Measurements from ENCODE around the gene RNF212.
"Not testable (repeated sequence)": the region's sequence is repeated elsewhere in the genome, so short reads cannot be mapped to it uniquely, and the experiment has no call there.

Gene RNF212, protein sequence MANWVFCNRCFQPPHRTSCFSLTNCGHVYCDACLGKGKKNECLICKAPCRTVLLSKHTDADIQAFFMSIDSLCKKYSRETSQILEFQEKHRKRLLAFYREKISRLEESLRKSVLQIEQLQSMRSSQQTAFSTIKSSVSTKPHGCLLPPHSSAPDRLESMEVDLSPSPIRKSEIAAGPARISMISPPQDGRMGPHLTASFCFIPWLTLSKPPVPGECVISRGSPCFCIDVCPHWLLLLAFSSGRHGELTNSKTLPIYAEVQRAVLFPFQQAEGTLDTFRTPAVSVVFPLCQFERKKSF

DNA sequence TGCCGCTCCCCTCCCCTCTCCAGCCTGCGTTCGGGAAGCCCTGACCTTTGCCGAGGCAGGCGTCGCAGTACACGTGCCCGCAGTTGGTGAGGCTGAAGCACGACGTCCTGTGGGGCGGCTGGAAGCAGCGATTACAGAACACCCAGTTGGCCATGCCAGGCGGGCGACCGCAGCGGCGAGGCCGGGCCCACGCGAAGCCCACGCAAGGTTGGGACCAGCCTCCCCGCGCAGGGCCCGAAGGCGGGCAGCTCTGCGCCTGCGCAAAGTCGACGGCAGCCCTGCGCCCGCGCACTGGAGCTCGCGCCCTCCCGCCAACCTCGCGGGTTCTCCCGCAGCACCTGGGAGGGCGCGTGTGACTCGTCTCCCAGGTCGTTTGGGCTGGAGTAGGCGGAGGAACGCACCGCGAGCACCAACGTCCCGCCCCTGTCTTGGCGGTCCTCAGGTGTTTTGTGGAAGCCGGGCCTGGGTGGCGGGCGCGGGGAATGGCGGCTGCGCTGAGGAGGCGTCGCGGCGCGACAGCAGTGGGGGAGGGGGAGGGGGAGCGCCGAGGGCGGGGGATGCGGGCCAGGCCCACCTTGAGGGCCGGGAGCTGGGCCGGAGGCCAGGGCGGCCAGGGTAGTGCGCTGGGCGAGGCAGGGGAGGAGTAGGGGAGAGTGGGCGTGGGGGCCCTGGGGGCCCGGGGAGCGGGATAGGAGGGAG lies at the start of gene RNF212:
Gene RNF212, minus strand, starts transcription at position 254 of the 699 bp plus-strand sequence. Its CDS starts 100 bp downstream, at position 154.
- no peak for DNase-seq (ENCODE audit: low spot score)

DNA sequence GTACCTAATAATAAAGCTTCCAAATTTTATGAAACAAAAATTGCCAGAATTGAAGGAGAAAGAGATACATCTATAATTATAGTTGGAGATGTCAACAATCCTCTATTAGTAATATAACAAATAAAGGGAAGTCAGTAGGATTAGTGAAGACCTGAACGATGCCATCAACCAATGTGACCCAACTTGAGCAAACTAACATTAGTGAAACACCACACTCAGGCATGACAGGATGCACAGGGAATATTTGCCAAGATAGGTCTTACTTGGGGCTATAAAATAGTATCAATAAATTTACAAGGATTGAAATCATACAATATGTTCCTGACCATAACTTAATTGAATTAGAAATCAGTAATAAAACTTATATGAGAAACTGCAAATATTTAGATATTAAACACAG lies 47.0 kb upstream of the RNF212 start:
- no peak for DNase-seq (ENCODE audit: low spot score)

DNA sequence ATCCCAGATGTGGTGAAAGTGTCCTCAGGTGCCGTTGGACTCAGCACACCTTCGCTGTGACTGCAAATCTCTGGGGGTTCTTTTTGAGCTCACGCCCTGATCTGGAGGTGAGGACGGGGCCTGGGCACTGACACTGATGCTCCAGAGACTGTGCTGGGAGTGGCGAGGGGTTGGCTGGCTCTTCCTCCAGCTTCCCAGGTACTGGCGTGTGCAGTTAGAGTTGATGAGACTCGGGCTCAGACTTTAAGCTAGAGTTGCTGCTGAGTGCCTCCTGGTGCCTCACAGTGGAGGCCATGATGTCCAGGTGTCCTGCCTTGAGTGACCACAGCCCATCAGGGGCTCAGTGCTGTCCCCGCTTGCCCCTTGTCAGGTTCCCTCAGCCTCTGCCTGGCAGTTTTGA lies 42.7 kb upstream of the RNF212 start:
- no peak for DNase-seq (ENCODE audit: low spot score)

DNA sequence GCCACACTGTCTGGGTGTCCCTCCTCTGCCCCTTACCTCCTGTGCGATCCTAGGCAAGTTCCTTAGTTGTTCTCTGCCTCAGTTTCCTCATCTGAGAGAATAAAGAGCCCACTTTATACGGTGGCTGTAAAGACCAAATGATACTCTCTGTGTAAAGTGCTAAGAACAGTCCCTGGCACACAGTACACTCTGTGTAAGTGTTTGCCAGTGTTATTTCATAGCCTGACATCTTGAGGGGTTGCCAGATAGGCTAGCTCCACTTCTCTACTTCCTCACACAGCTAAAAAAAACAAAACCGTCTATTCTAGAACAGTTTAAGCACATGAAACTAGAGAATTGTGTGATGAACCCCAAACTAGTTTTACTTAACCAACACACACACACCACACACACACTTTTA lies 42.0 kb upstream of the RNF212 start:
- no peak for DNase-seq (ENCODE audit: low spot score)

DNA sequence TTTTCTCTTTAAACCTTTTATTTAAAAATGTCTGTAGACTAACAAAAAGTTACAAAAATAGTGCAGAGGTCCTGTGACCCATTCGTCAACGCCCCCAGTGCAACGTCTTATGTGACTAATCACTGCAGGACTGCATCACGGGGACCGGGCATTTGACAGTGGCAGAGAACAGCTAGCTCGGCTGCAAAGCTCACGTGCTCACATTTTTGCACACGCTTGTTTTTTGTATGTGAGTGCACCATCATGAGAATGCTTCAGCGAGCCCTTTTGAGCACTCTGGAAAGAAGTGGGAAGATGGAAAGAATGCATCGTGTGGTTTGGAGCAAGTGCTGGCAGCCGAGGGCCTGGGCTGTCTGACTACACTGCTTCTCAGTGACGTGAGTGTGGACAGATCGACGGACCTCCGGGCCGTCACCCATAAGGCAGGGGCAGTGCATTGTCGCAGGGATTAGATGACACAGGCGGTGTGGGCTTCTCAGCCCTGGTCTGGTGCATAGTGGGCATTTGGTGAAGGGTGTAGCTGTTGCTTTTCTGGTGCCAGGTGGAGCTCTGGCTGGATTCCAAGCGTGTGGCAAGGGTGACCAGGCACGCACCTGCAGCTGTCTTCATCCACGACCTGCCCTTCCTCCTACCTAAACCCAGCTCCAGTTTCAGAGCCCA lies 41.3 kb upstream of the RNF212 start:
- DNase-seq (ENCODE audit: low spot score), result no peak

DNA sequence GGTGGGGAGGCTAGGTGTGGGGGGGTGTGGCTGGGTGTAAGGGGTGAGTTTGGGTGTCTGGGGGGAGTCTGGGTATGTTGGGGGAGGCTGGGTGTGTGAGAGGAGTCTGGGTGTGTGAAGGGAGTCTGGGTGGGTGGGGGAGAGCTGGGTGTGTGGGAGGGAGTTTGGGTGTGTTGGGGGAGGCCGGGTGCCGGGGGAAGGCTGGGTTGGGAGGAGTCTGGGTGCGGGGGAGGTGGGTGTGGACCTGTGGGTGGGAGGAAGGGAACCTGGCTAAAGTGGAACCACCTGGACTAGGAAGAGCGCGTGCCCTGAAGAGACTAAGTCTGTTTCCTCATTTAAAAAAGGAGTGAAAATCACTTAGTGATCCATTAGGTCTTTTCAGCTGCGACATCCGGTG lies 40.8 kb upstream of the RNF212 start:
- no peak for DNase-seq (ENCODE audit: low spot score)

DNA sequence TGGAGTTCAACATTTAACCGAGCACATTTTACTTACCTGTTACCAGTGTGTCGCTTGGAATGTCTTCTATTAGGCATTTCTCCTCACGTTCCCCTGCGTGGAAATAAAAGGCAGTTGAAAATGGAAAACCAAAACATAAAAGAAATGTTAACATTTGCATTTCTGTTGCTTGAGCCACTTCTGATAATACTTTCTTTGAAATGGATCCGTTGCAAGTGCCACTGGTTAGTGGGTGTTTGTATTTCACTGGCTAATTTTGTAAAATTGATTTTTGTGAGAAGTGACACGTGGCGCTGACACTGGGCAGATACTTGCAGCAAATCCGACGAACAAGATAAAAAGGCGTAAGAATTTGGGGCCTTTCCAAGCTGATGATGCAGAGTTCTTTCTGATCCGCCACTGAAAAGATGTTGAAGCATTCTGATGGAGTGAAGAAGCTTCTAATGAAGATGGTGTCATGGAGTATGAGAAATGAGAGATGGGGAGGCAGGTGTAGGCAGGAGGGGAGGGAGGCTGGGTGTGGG lies 40.3 kb upstream of the RNF212 start:
- DNase-seq (ENCODE audit: low spot score), result no peak

DNA sequence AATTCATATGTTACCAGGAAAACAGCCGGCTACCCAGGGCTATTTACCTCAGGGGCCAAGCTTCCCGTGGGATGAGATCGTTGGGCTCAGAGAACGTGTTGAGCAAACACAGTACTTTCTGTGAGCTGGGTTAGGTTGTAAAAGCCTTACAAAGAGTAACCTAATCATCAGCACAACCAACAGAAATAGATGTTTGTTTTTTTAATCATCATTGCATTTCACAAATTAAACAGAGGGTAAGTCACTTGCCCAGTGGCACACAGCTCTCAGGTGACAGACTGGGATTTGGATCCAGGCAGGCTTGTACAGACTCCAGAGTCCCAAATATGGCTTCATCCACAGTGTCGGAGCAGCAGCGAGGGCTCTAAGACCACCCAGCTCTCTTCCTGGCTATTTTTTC lies 38.9 kb upstream of the RNF212 start:
- DNase-seq (ENCODE audit: low spot score), result no peak

DNA sequence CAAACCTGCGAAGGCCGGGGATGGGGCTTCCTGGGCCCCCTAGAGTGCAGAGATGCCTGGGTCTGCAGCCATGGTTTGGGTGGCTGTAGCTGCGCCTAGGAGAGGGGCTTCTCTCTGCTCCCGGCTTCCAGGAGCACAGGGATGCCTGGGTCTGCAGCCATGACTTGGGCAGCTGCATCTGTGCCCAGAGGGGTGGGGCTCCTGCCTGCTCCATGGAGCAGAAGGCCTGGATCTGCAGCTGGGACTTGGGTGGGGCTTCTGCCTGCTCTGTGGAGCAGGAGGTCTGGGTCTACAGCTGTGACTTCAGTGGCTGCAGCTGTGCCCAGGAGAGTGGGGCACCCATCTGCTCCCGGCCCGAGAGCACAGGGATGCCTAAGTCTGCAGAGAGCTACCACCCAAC lies 38.2 kb upstream of the RNF212 start:
- no peak for DNase-seq (ENCODE audit: low spot score)

DNA sequence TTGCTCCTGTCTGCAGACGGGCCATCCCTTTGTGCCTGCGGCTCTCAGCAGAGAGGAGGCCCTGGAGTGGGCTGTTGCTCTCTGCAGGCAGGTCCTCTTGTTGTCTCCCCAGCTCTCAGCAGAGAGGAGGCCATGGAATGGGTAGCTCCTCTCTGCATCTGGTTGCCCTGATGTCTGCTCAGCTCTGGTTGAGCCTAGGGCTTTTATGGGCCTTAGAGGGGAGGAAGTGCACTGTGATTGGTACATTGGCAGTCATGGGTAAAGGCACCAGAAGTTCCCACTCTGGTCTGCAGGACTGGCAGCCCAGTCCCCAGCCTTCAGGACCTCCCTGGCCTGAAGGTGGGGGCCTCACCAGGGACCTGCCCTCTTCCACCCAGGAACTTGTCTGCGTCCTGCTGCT lies 37.5 kb upstream of the RNF212 start:
- DNase-seq (ENCODE audit: low spot score), result no peak

DNA sequence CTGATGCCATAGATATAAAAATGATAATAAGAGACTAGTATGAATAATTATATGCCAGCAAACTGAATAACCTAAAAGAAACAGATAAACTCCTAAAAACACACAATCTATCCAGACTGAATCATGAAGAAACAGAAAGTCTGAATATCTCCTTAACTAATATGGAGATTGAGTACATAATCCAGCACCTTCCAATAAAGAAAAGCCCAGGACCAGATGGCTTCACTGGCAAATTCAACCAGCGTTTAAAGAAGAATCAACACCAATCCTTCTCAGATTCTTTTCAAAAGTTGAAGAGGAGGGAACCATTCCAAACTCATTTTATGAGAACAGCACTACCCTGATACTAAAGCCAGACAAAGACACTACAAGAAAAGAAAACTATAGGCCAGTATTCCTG lies 26.5 kb upstream of the RNF212 start:
- no peak for DNase-seq (ENCODE audit: low spot score)

DNA sequence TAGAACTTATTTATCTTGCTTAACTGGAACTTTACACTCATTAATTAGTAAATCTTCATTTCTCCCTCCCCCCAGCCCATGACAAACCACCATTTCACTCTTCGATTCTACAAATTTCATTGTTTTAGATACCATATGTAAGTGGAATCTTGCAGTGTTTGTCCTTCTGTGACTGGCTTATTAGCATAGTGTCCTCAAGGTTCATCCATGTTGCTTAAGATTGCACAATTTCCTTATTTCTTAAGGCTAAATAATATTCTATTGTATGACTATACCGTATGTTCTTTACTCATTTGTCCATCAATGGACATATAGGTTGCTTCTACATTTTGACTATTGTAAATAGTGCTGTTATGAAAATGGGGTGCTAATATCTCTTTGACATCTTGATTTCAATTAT lies 24.5 kb upstream of the RNF212 start:
- DNase-seq (ENCODE audit: low spot score), result no peak

DNA sequence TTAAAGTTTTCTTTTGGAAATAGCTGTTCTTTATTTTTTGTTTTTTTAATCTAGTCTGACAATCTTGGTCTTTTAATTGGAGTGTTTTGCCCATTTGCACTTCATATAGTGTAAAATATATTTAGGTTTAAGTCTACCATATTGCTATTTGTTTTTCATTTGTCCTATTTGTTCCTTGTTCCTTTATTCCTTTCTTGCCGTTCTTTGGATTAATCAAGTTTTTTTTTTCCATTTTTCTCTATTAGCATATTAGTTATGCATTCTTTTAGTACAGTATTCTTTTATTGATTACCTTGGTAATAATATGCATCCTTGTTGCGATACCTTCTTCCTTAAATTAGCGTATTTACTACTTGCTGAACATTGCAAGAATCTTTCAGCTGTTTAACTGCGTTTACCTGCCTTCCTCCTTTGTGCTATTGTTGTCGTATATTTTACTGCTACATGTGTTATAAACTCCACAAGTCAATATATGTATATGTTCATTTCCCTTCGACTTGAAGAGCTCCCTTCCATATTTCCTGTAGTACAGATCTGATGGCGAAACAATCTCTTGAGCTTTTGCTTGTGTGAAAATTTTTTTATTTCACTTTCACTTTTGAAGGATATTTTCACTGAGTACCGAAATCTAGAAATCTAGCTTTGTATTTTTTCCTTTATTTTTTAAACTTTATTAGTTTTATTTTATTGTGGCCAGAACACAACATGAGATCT lies 23.9 kb upstream of the RNF212 start:
- no peak for DNase-seq (ENCODE audit: low spot score)

DNA sequence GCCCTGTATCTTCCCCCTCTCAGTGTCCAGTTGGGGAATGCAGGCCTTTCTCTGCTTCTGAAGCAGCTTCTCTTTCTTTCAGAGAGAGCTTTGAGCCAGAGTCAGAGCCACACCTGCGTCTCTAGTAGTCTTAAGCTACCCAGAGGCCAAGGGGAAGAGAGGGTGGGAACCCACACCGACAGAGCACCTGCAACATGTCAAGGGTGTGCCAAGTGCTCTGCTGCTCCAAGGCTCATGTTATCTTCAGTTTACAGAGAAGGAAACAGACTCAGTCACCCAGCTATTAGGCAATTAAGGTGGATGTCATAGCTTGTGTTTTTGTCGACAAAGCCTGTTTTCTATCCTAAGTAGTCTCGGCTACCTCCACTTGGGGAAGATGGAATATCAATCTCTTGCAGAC lies 22.7 kb upstream of the RNF212 start:
- no peak for DNase-seq (ENCODE audit: low spot score)

DNA sequence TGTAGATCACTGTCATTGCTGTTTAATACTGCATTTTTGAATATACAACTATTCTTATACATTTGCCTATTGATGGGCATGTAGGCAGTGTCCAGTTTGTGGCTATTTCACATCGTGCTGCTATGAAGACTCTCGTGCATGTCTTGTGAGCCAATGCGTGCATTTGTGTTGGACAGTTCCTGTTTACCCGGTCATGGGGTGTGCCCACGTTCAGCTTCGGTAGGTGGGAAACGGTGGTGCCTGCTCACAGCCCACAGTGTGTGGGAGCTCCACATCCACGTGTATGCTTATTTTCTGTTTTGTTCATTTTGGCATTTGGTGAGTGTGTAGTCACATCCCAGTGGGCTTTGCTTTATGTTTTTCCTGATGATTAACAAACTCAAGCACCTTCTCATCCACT lies 19.7 kb upstream of the RNF212 start:
- DNase-seq (ENCODE audit: low spot score), result no peak

DNA sequence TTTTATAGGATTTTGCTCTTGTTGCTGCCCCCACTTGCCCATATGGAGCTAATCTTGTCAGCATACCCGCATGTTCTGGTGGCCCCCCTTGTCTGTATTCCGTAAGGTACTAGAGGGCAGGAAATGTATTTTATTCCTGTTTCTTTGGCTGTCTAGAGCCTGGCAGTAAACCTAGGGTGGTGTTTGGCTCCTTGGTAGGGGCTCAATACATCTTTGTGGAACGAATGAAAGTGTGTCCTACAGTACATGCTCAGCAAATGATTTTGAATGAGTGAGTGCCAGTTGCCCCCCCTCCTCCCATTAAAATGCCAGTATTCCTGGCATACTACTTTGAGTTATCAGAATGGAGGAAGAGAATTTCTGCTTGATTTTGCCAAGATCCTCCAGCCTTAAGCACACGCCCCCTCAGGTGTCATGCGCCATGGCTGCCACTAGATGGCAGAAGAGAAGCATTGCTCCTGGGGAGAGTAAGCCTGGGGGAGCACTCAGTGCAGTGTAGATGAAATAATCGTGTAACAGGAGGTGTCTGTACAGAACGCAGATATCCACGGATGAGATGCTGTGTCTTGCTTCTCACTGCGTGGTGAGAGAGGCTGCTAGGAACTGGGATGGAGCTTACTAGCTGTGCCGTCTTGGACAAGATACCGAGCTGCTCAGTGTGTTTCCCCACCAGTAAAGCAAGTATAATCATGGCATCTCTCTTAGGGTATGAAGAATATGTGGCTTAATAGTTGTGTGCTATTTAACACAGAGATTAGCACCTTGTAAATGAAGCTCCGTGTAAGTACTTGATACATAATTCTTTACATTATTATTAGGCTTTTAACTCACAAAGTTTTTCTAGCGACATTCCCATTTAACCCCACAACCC lies 17.2 kb upstream of the RNF212 start:
- DNase-seq (ENCODE audit: low spot score), result peak; percentile 65

DNA sequence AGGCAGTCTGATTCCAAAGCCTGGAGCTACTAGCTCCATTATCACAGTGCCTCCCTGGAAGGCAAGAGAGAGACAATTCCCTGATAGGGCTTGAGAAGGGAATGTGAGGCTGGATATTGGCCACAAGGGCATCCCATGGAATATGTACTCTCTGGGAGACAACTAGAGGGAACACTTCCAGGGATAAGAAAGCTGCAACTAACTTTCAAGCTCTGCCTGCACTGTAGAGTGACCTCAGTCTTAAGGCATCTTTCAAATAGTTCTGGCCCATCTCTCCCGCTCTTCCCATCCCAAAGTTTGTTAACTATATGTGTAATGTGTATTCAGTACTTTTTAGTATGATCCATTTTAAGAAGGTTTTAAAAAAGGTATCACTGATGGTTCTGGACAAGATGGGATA lies 13.1 kb upstream of the RNF212 start:
- no peak for DNase-seq (ENCODE audit: low spot score)

DNA sequence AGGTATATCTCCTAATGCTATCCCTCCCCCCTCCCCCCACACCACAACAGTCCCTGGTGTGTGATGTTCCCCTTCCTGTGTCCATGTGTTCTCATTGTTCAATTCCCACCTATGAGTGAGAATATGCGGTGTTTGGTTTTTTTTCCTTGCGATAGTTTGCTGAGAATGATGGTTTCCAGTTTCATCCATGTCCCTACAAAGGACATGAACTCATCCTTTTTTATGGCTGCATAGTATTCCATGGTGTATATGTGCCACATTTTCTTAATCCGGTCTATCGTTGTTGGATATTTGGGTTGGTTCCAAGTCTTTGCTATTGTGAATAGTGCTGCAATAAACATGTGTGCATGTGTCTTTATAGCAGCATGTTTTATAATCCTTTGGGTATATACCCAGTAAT lies 12.1 kb upstream of the RNF212 start:
- not testable (repeated sequence) for DNase-seq (ENCODE audit: low spot score)

DNA sequence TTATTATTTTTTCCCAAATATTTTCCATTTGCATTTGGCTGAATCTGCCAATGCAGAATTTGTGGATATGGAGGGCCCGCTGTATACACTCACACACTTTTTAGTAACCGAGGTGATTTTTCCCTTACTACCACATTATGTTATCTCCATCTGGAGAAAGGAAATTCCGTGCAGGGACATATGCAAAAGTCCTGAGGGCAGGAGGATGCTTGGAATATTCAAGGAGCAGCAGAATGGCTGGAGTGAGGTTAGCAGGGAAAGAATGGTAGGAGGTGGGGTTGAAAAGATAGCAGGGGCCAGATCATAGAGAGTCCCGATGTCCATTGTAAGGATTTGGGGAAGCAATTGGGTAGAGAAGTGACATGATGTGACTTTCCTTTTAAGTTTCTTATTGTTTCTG lies 11.5 kb upstream of the RNF212 start:
- DNase-seq (ENCODE audit: low spot score), result no peak

DNA sequence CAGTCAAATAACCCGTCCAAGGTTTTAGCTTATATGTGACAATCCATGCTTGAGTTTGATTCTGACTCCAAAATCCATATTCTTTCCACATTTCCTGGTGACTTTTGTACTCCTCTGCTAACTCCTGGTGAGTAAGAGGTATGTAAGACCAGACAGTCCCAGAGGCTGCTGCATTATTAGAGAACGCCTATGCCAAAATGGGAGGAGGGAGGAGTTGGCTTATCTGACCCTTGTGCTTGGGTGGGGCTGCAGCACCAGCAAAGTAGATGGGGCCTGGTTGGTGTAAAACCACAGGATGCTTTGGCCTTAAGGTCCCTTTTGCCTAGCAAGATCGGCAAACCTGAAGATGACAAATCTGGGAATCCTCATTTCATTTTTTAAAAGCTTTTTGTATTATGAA lies 9.1 kb upstream of the RNF212 start:
- peak; percentile 15 for DNase-seq (ENCODE audit: low spot score)

DNA sequence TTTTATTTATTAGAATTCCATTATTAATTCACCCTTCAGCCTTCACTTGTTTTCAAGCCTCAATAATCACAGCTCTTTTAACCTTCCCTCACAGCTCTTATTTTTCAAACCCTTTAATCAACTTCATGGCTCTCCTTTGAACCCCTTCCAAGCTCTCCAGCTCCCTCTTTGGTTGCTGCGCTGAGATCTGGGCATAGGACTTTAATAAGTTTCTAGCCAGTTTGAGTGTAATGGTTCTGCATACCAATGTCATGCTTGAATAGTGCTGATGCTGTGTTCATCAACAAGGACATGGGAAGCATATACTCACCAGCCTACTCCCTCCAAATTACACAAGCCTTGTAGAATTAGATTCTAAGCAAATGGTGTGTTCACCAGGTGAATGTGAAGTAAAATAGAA lies 3.5 kb upstream of the RNF212 start:
- no peak for DNase-seq (ENCODE audit: low spot score)

All from LoVo (cell line).